GM12891 (cell line): ENCODE data around the gene RSBN1.
"Not testable (repeated sequence)": the region's sequence is repeated elsewhere in the genome, so short reads cannot be mapped to it uniquely, and the experiment has no call there.

Experiments used
- POLR2A ChIP-seq: IDR thresholded peaks from 2 replicates; pipeline ENCODE4 v1.6.1; 2011; ENCODE audit warnings: low read depth, low read length, control low read depth
- POLR2AphosphoS5 ChIP-seq: IDR thresholded peaks from 2 replicates; pipeline ENCODE4 v1.6.1; 2011; ENCODE audit warnings: low read depth, low read length, control low read depth
- TAF1 ChIP-seq: IDR thresholded peaks from 2 replicates; pipeline ENCODE4 v1.6.1; 2011; ENCODE audit warnings: low read depth, low read length, control low read depth

- TF ChIP-seq POLR2A, POLR2AphosphoS5, TAF1: not testable (repeated sequence)
These were observed 40.4 kb upstream of the RSBN1 start for GRCh38 chr1:113852694-113853093.
